K562 (cell line): ENCODE data around the gene SMG9. TPM values are rescaled to one million over a fixed set of nuclear protein-coding genes. Genes with fewer than 3 reads are reported as not detected.

ENCODE experiments used
- BCLAF1 ChIP-seq, 2 experiments: fragments of 450-650 bp in 1 of 2; IDR thresholded peaks; 2 replicates each; pipeline ENCODE4 v1.6.1; 2011 to 2017; ENCODE audit warnings: low read depth in 2 of 2, antibody characterized with exemption in 1 of 2, borderline replicate concordance in 1 of 2, low read length in 1 of 2, mild to moderate bottlenecking in 1 of 2, mixed read lengths in 1 of 2; ENCODE audit not compliant: control insufficient read depth in 1 of 2
- CBX2 ChIP-seq: fragments of 200-600 bp; sonication (generic); IDR thresholded peaks from one replicate; pipeline ENCODE4 v1.6.1; 2012; ENCODE audit warnings: mild to moderate bottlenecking, low read length, inconsistent platforms; ENCODE audit not compliant: insufficient read depth, poor library complexity, severe bottlenecking
- DEAF1 ChIP-seq: fragments of 450-650 bp; formaldehyde crosslinking; IDR thresholded peaks from 2 replicates; pipeline ENCODE4 v1.4.0; 2020; ENCODE audit warnings: mild to moderate bottlenecking, moderate library complexity
- E2F5 ChIP-seq: sonication (generic); formaldehyde crosslinking; IDR thresholded peaks from 2 replicates; pipeline ENCODE4 v1.8.0; 2022; ENCODE audit warnings: mild to moderate bottlenecking, missing genetic modification reagents
- ETS1 ChIP-seq: conservative IDR thresholded peaks from 2 replicates; pipeline ENCODE4 v1.6.1; 2011; ENCODE audit warnings: low read depth, mild to moderate bottlenecking, low read length; ENCODE audit not compliant: control insufficient read depth
- ETV6 ChIP-seq, 3 experiments: fragments of 150-350 bp in 1 of 3; sonication (generic) in 1 of 3; formaldehyde crosslinking in 1 of 3; IDR thresholded peaks; 2 replicates each; pipeline versions ENCODE4 v1.6.1 to v1.8.0; 2014 to 2022; ENCODE audit warnings: borderline replicate concordance in 2 of 3, low read depth in 2 of 3, antibody characterized with exemption in 1 of 3, low read length in 1 of 3, mild to moderate bottlenecking in 1 of 3, missing genetic modification reagents in 1 of 3
- GABPB2 ChIP-seq: fragments of 250-450 bp; sonication (Bioruptor Pico); conservative IDR thresholded peaks from 2 replicates; pipeline ENCODE4 v1.5.1; 2021; ENCODE audit warnings: mild to moderate bottlenecking
- HDAC2 ChIP-seq: fragments of 450-650 bp; IDR thresholded peaks from 2 replicates; pipeline ENCODE4 v1.6.1; 2016; ENCODE audit warnings: mild to moderate bottlenecking
- HNRNPUL1 ChIP-seq: fragments of 200-400 bp; formaldehyde crosslinking; IDR thresholded peaks from 2 replicates; pipeline ENCODE4 v1.6.1; 2017; ENCODE audit warnings: low read length
- ID3 ChIP-seq, 2 experiments: fragments of 250-450 bp in 1 of 2; fragments of 450-650 bp in 1 of 2; sonication (Bioruptor Pico) in 1 of 2; IDR thresholded peaks; 2 replicates each; pipeline versions ENCODE4 v1.6.1 to v1.8.0; 2016 to 2021; ENCODE audit warnings: mild to moderate bottlenecking in 2 of 2, moderate library complexity in 2 of 2, missing compliant biosample characterization in 1 of 2, missing genetic modification characterization in 1 of 2
- KLF1 ChIP-seq: fragments of 450-650 bp; IDR thresholded peaks from 2 replicates; pipeline ENCODE4 v1.6.1; 2016; ENCODE audit warnings: missing genetic modification characterization, missing compliant biosample characterization
- MAX ChIP-seq: sonication (generic); formaldehyde crosslinking; IDR thresholded peaks from 2 replicates; pipeline ENCODE4 v1.9.0; 2022; ENCODE audit warnings: mild to moderate bottlenecking, missing genetic modification reagents
- PATZ1 ChIP-seq: fragments of 250-450 bp; sonication (Bioruptor Pico); IDR thresholded peaks from 2 replicates; pipeline ENCODE4 v1.5.0; 2020; ENCODE audit warnings: mild to moderate bottlenecking, borderline replicate concordance
- SRSF7 ChIP-seq: fragments of 200-400 bp; formaldehyde crosslinking; optimal IDR thresholded peaks from 2 replicates; pipeline ENCODE3; 2017; ENCODE audit warnings: mild to moderate bottlenecking, low read depth, low read length
- TCF7L2 ChIP-seq: fragments of 150-350 bp; IDR thresholded peaks from 2 replicates; pipeline ENCODE4 v1.6.1; 2016; ENCODE audit warnings: low read depth, mild to moderate bottlenecking, low read length, moderate library complexity
- ZKSCAN8 ChIP-seq: fragments of 200-800 bp; sonication (Bioruptor generic); IDR thresholded peaks from 2 replicates; pipeline ENCODE4 v1.6.1; 2016; ENCODE audit warnings: missing genetic modification characterization, missing compliant biosample characterization
- ZNF77 ChIP-seq: fragments of 250-450 bp; sonication (Bioruptor Pico); IDR thresholded peaks from 2 replicates; pipeline ENCODE4 v1.5.0; 2020
- polyA plus RNA-seq, 8 experiments: library from polyadenylated mRNA; depleted of rRNA in 4 of 8; stranded (reverse) in 5 of 8; unstranded in 3 of 8; fragments of >200 nt; fragmentation: Nextera tagmentation in 2 of 8; fragmentation: Illumina TruSeq in 1 of 8; extraction: Ambion mirVana in 2 of 8; extraction: Trizol in 1 of 8; gene quantifications; 2 replicates each; pipeline versions ENCODE4 v1.2.1 to v1.2.3, GENCODE V29; 2011 to 2014; ENCODE audit warnings: inconsistent platforms in 1 of 8, missing spikeins in 1 of 8
- total RNA-seq, 7 experiments: library from RNA; depleted of rRNA in 6 of 7; stranded (reverse); fragments of >200 nt in 6 of 7; fragmentation: Illumina TruSeq in 2 of 7; extraction: Trizol in 2 of 7; gene quantifications; 2 replicates each; pipeline versions ENCODE4 v1.2.1 to v1.2.3, GENCODE V29; 2011 to 2021; ENCODE audit warnings: low replicate concordance in 1 of 7

The SMG9 gene
- total and polyA plus RNA-seq, 9 of the 15 experiments (the other 6 are each of a cell fraction or from before 2014, with no cell fraction given) = 1.7 to 79.7 (median 40.2) TPM

- no peak for TF ChIP-seq E2F5
- TF ChIP-seq ETS1 = no peak
- peak; percentile 53; the same call in 1 of the 2 replicates for TF ChIP-seq ZKSCAN8
- no peak for TF ChIP-seq PATZ1 (CRISPR knock-in tag)
- TF ChIP-seq SRSF7 = no peak
- TF ChIP-seq ID3 (CRISPR knock-in tag; IDR thresholded peaks at IDR 0.05) = no peak
- TF ChIP-seq ID3 (tag; IDR thresholded peaks at IDR 0.05) = no peak
- TF ChIP-seq BCLAF1 (IDR thresholded peaks at IDR 0.05; ENCODE audit: borderline replicate concordance in 1 of 2, control insufficient read depth in 1 of 2, low read depth in 2 of 2, low read length in 1 of 2) = no peak
- TF ChIP-seq HDAC2 = peak; percentile 82; the same call in 1 of the 2 replicates
- no peak for TF ChIP-seq TCF7L2
- TF ChIP-seq CBX2 = no peak
- TF ChIP-seq KLF1 (tag) = no peak
- TF ChIP-seq MAX (CRISPR knock-in tag) = no peak
- no peak for TF ChIP-seq DEAF1 (CRISPR knock-in tag)
- TF ChIP-seq ZNF77 (CRISPR knock-in tag) = no peak
- no peak for TF ChIP-seq GABPB2 (CRISPR knock-in tag)
- TF ChIP-seq ETV6 (IDR thresholded peaks at IDR 0.05; ENCODE audit: borderline replicate concordance in 1 of 2, low read depth in 2 of 2, low read length in 1 of 2) = no peak
- TF ChIP-seq ETV6 (CRISPR knock-in tag; IDR thresholded peaks at IDR 0.05; ENCODE audit: borderline replicate concordance) = no peak
- no peak for TF ChIP-seq HNRNPUL1
Observed at GRCh38 chr19:43789029-43789428, 34.3 kb upstream of the SMG9 start (continued).
